Endothelial cell (in vitro differentiated cells): ENCODE measurements around the gene ARHGAP15. TPM values are rescaled to one million over a fixed set of nuclear protein-coding genes. Genes with fewer than 3 reads are reported as not detected.

Experiments
- DNase-seq: peaks from one replicate; pipeline ENCODE4 v3.0.0; 2021; ENCODE audit warnings: low spot score
- H3K27ac Mint-ChIP-seq: one replicate; pipeline ENCODE4 v1.8.0; 2021; ENCODE audit warnings: mixed read lengths, inconsistent platforms; ENCODE audit not compliant: unreplicated experiment
- H3K27me3 Mint-ChIP-seq: one replicate; pipeline ENCODE4 v1.8.0; 2021; ENCODE audit warnings: mild to moderate bottlenecking, moderate library complexity, mixed read lengths, inconsistent platforms; ENCODE audit not compliant: unreplicated experiment
- H3K36me3 Mint-ChIP-seq: one replicate; pipeline ENCODE4 v1.8.0; 2021; ENCODE audit warnings: mild to moderate bottlenecking, low read depth, mixed read lengths, inconsistent platforms; ENCODE audit not compliant: unreplicated experiment
- H3K4me1 Mint-ChIP-seq: one replicate; pipeline ENCODE4 v1.8.0; 2021; ENCODE audit warnings: mild to moderate bottlenecking, mixed read lengths, inconsistent platforms; ENCODE audit not compliant: unreplicated experiment
- H3K4me3 Mint-ChIP-seq: one replicate; pipeline ENCODE4 v1.8.0; 2021; ENCODE audit warnings: mild to moderate bottlenecking, mixed read lengths, inconsistent platforms; ENCODE audit not compliant: unreplicated experiment
- H3K9me3 Mint-ChIP-seq: one replicate; pipeline ENCODE4 v1.8.0; 2021; ENCODE audit warnings: mixed read lengths, inconsistent platforms; ENCODE audit not compliant: unreplicated experiment
- CTCF ChIP-seq: fragments of 200-600 bp; sonication (generic); IDR thresholded peaks from one replicate; pipeline ENCODE4 v1.5.0; 2021; ENCODE audit warnings: antibody characterized with exemption; ENCODE audit not compliant: unreplicated experiment
- total RNA-seq: library from RNA; stranded (reverse); fragmentation: NEBNext Ultra II Directional; extraction: Animal tissue kit (Norgen Biotek cat#: 25700); gene quantifications from one replicate; pipeline ENCODE4 v1.2.1, GENCODE V29; 2021; ENCODE audit not compliant: unreplicated experiment

Gene ARHGAP15
- total RNA-seq, 1 donor from 2014 or later, result not detected

GRCh38 chr2:143357966-143358365 lies 228.7 kb downstream of the ARHGAP15 start:
- Mint-ChIP-seq H3K4me3 (no peak overlapping the region), H3K9me3 (no peaks in the 10 kb centered on the region), H3K27me3 (no peaks in the 10 kb centered on the region), H3K36me3 (no peaks in the 10 kb centered on the region), H3K27ac (no peak overlapping the region), H3K4me1 (no peaks in the 10 kb centered on the region)
- TF ChIP-seq CTCF, result no peak
- DNase-seq, result no peak

GRCh38 chr2:143361346-143361745 lies 232.1 kb downstream of the ARHGAP15 start:
- H3K4me1 Mint-ChIP-seq, result no peaks in the 10 kb centered on the region
- no peaks in the 10 kb centered on the region for H3K36me3 Mint-ChIP-seq
- no peak overlapping the region for H3K27ac Mint-ChIP-seq
- no peak overlapping the region for H3K4me3 Mint-ChIP-seq
- no peaks in the 10 kb centered on the region for H3K9me3 Mint-ChIP-seq
- TF ChIP-seq CTCF, result no peak
- H3K27me3 Mint-ChIP-seq, result no peaks in the 10 kb centered on the region
- DNase-seq, result no peak

- Mint-ChIP-seq H3K9me3 (no peaks in the 10 kb centered on the region), H3K36me3 (no peaks in the 10 kb centered on the region), H3K27me3 (no peaks in the 10 kb centered on the region), H3K4me1 (no peaks in the 10 kb centered on the region), H3K4me3 (no peak overlapping the region), H3K27ac (no peak overlapping the region)
- no peak for DNase-seq
- TF ChIP-seq CTCF, result no peak
Observed at GRCh38 chr2:143371616-143372015, 242.4 kb downstream of the ARHGAP15 start.

GRCh38 chr2:143375384-143375880 lies 246.2 kb downstream of the ARHGAP15 start:
- no peaks in the 10 kb centered on the region for H3K9me3 Mint-ChIP-seq
- H3K36me3 Mint-ChIP-seq, result no peaks in the 10 kb centered on the region
- DNase-seq, result no peak
- no peak overlapping the region for H3K4me3 Mint-ChIP-seq
- no peak overlapping the region for H3K27ac Mint-ChIP-seq
- TF ChIP-seq CTCF, result no peak
- H3K27me3 Mint-ChIP-seq, result no peaks in the 10 kb centered on the region
- no peaks in the 10 kb centered on the region for H3K4me1 Mint-ChIP-seq

GRCh38 chr2:143378996-143379395 lies 249.8 kb downstream of the ARHGAP15 start:
- Mint-ChIP-seq H3K4me3 (no peak overlapping the region), H3K36me3 (no peaks in the 10 kb centered on the region), H3K27ac (no peak overlapping the region), H3K9me3 (no peaks in the 10 kb centered on the region), H3K4me1 (no peaks in the 10 kb centered on the region), H3K27me3 (no peaks in the 10 kb centered on the region)
- no peak for TF ChIP-seq CTCF
- DNase-seq, result no peak
